ENCODE measurements around the gene ADGRG6.
"Not testable (repeated sequence)": the region's sequence is repeated elsewhere in the genome, so short reads cannot be mapped to it uniquely, and the experiment has no call there.

ADGRG6 gene

GRCh38 chr6:142279350-142280180 is 22.2 kb upstream of the ADGRG6 start:
- H3K4me3 ChIP-seq (replicated peaks; ENCODE audit: low read depth, low read length), result no peak overlapping the region
- peak; percentile 69 for DNase-seq (ENCODE audit: low read depth)
- no peak for TF ChIP-seq CTCF (IDR thresholded peaks at IDR 0.05; ENCODE audit: low read length, missing control alignments)

- no peak overlapping the region for H3K4me3 ChIP-seq (replicated peaks; ENCODE audit: low read depth, low read length)
- no peak for TF ChIP-seq CTCF (IDR thresholded peaks at IDR 0.05; ENCODE audit: low read length, missing control alignments)
- DNase-seq (ENCODE audit: low read depth), result no peak
Observed at GRCh38 chr6:142280265-142280664, 21.5 kb upstream of the ADGRG6 start.

- H3K4me3 ChIP-seq (replicated peaks; ENCODE audit: low read depth, low read length), result no peak overlapping the region
- no peak for TF ChIP-seq CTCF (IDR thresholded peaks at IDR 0.05; ENCODE audit: low read length, missing control alignments)
- DNase-seq (ENCODE audit: low read depth), result no peak
Observed at GRCh38 chr6:142280927-142281326, 20.9 kb upstream of the ADGRG6 start.

GRCh38 chr6:142283138-142283537 is 18.7 kb upstream of the ADGRG6 start:
- not testable (repeated sequence) for H3K4me3 ChIP-seq (replicated peaks; ENCODE audit: low read depth, low read length); DNase-seq (ENCODE audit: low read depth)

- H3K4me3 ChIP-seq (replicated peaks; ENCODE audit: low read depth, low read length), result no peak overlapping the region
- no peak for TF ChIP-seq CTCF (IDR thresholded peaks at IDR 0.05; ENCODE audit: low read length, missing control alignments)
- DNase-seq (ENCODE audit: low read depth), result no peak
Observed at GRCh38 chr6:142284419-142284818, 17.4 kb upstream of the ADGRG6 start.

GRCh38 chr6:142285235-142286087 is 16.3 kb upstream of the ADGRG6 start:
- no peak overlapping the region for H3K4me3 ChIP-seq (replicated peaks; ENCODE audit: low read depth, low read length)
- no peak for DNase-seq (ENCODE audit: low read depth)
- no peak for TF ChIP-seq CTCF (IDR thresholded peaks at IDR 0.05; ENCODE audit: low read length, missing control alignments)

GRCh38 chr6:142286088-142286409 is 15.8 kb upstream of the ADGRG6 start:
- H3K4me3 ChIP-seq (replicated peaks; ENCODE audit: low read depth, low read length), result no peak overlapping the region
- no peak for DNase-seq (ENCODE audit: low read depth)
- no peak for TF ChIP-seq CTCF (IDR thresholded peaks at IDR 0.05; ENCODE audit: low read length, missing control alignments)

All from fibroblast of pulmonary artery (primary cell).